Glutamatergic neuron (in vitro differentiated cells): ENCODE data around the gene FBLN1. TPM values are rescaled to one million over a fixed set of nuclear protein-coding genes. Genes with fewer than 3 reads are reported as not detected.
A peak's percentile ranks its signal among the peaks of the same experiment; 100 is the strongest.

Experiments used
- DNase-seq: peaks from one replicate; pipeline ENCODE4 v3.0.0; 2022
- H3K27ac Mint-ChIP-seq: one replicate; pipeline ENCODE4 v1.8.0; 2020; ENCODE audit warnings: mild to moderate bottlenecking, mixed read lengths, inconsistent platforms; ENCODE audit not compliant: unreplicated experiment
- H3K27me3 Mint-ChIP-seq: one replicate; pipeline ENCODE4 v1.8.0; 2020; ENCODE audit warnings: mild to moderate bottlenecking, moderate library complexity, mixed read lengths, inconsistent platforms; ENCODE audit not compliant: unreplicated experiment
- H3K36me3 Mint-ChIP-seq: one replicate; pipeline ENCODE4 v1.8.0; 2020; ENCODE audit warnings: mild to moderate bottlenecking, mixed read lengths, inconsistent platforms; ENCODE audit not compliant: unreplicated experiment
- H3K4me1 Mint-ChIP-seq: one replicate; pipeline ENCODE4 v1.8.0; 2020; ENCODE audit warnings: mild to moderate bottlenecking, low read depth, mixed read lengths, inconsistent platforms; ENCODE audit not compliant: unreplicated experiment
- H3K4me3 Mint-ChIP-seq: one replicate; pipeline ENCODE4 v1.8.0; 2020; ENCODE audit warnings: mild to moderate bottlenecking, mixed read lengths, inconsistent platforms; ENCODE audit not compliant: unreplicated experiment
- H3K9me3 Mint-ChIP-seq: one replicate; pipeline ENCODE4 v1.8.0; 2020; ENCODE audit warnings: mild to moderate bottlenecking, moderate library complexity, mixed read lengths, inconsistent platforms; ENCODE audit not compliant: unreplicated experiment
- total RNA-seq: library from RNA; stranded (reverse); fragmentation: NEBNext Ultra II Directional; extraction: Animal tissue kit (Norgen Biotek cat#: 25700); gene quantifications from one replicate; pipeline ENCODE4 v1.2.1, GENCODE V29; 2021; ENCODE audit not compliant: unreplicated experiment
- TF ChIP-seq, protein P1 (sequence below): fragments of 200-600 bp; sonication (generic); IDR thresholded peaks from one replicate; pipeline ENCODE4 v1.5.0; 2021; ENCODE audit not compliant: partially characterized antibody, unreplicated experiment

The FBLN1 gene
- total RNA-seq, 1 donor from 2014 or later = 184 TPM

DNA sequence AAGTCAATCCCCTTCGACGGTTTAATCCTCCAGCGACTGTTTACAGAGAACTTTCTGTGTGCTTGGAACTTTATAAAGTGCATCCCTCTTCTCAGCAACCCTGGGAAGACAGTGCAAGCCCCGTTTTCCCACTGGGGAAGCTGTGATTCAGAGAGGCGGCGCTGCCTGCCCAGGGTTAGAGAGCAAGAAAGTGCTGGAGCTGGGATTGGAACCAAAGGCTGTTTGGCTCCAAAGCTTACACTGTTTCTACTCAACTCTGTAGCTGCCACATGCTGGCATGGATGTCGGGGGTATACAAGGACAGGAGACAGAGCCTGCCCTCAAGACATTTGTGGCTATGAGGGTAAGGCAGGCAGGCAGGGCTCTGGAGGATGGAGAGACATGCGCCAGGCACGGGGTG is 13.0 kb downstream of the FBLN1 start:
- no peak for DNase-seq
- TF ChIP-seq, protein P1, sequence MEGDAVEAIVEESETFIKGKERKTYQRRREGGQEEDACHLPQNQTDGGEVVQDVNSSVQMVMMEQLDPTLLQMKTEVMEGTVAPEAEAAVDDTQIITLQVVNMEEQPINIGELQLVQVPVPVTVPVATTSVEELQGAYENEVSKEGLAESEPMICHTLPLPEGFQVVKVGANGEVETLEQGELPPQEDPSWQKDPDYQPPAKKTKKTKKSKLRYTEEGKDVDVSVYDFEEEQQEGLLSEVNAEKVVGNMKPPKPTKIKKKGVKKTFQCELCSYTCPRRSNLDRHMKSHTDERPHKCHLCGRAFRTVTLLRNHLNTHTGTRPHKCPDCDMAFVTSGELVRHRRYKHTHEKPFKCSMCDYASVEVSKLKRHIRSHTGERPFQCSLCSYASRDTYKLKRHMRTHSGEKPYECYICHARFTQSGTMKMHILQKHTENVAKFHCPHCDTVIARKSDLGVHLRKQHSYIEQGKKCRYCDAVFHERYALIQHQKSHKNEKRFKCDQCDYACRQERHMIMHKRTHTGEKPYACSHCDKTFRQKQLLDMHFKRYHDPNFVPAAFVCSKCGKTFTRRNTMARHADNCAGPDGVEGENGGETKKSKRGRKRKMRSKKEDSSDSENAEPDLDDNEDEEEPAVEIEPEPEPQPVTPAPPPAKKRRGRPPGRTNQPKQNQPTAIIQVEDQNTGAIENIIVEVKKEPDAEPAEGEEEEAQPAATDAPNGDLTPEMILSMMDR = no peak
- Mint-ChIP-seq H3K27me3 (peaks cover 6% of the 10 kb centered on the region), H3K4me1 (peaks cover 37% of the 10 kb centered on the region), H3K36me3 (no peaks in the 10 kb centered on the region), H3K4me3 (no peak overlapping the region), H3K27ac (peak overlapping the region; percentile 64), H3K9me3 (peaks cover 6% of the 10 kb centered on the region)

DNA sequence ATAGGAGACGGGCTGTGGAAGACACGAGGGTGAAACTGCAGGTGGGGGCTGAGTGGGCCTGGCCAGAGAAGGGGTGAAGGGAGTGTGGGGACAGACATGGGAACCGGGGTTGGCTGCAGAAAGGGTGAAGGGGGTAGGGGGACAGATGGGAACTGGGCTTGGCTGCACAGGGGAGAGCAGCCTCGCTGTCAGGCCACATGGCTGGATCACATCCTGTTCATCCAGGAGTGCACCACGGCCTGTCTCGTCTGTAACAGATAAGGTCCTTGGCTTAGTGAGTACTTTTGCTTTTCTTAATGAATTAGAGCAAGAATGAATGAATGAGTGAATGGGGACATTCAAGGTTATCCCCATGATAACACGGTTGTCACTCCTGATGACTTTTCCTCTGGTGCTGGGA is 13.5 kb downstream of the FBLN1 start:
- Mint-ChIP-seq H3K27ac (peak overlapping the region; percentile 64), H3K27me3 (peaks cover 6% of the 10 kb centered on the region), H3K4me1 (peaks cover 33% of the 10 kb centered on the region), H3K36me3 (no peaks in the 10 kb centered on the region), H3K9me3 (peaks cover 7% of the 10 kb centered on the region), H3K4me3 (no peak overlapping the region)
- TF ChIP-seq, protein P1 = no peak
- no peak for DNase-seq

GRCh38 chr22:45516923-45517675 is 14.4 kb downstream of the FBLN1 start:
- H3K27ac Mint-ChIP-seq = no peak overlapping the region
- H3K36me3 Mint-ChIP-seq = no peaks in the 10 kb centered on the region
- H3K4me1 Mint-ChIP-seq = peaks cover 29% of the 10 kb centered on the region
- H3K27me3 Mint-ChIP-seq = peaks cover 6% of the 10 kb centered on the region
- H3K9me3 Mint-ChIP-seq = peaks cover 7% of the 10 kb centered on the region
- DNase-seq = no peak
- no peak overlapping the region for H3K4me3 Mint-ChIP-seq
- TF ChIP-seq, protein P1 = no peak

DNA sequence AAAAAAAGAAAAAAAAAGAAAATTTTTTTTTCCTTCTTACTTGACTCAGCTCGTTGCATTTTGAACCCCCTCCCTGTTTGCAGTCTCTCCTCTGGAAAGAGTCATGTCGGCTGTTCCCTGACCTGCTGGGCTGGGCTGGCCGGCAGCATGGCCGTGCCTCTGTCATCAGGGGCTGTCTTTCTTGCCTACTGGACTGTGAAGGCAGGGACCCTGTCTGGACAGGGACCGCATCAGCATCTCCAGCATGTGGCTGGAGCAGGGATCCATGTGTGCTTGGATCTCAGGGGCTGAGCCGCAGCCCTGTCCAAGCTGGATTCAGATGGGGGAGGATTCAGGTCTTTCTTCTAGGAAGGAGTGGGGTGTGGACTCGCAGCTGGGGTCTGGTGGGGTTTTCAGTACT is 15.5 kb downstream of the FBLN1 start:
- H3K27ac Mint-ChIP-seq = no peak overlapping the region
- TF ChIP-seq, protein P1 = no peak
- peak overlapping the region; percentile 16 for H3K4me3 Mint-ChIP-seq
- H3K9me3 Mint-ChIP-seq = peaks cover 9% of the 10 kb centered on the region
- DNase-seq = no peak
- H3K36me3 Mint-ChIP-seq = no peaks in the 10 kb centered on the region
- H3K4me1 Mint-ChIP-seq = peaks cover 24% of the 10 kb centered on the region
- H3K27me3 Mint-ChIP-seq = peaks cover 6% of the 10 kb centered on the region

- TF ChIP-seq, protein P1 = no peak
- peaks cover 24% of the 10 kb centered on the region for H3K4me1 Mint-ChIP-seq
- no peak overlapping the region for H3K27ac Mint-ChIP-seq
- H3K36me3 Mint-ChIP-seq = no peaks in the 10 kb centered on the region
- H3K27me3 Mint-ChIP-seq = peaks cover 6% of the 10 kb centered on the region
- no peak for DNase-seq
- no peak overlapping the region for H3K4me3 Mint-ChIP-seq
- peaks cover 9% of the 10 kb centered on the region for H3K9me3 Mint-ChIP-seq
Measured at GRCh38 chr22:45518580-45518991, 15.9 kb downstream of the FBLN1 start.
